H4 (cell line): Measurements from ENCODE around the gene ZBTB49. TPM values are rescaled to one million over a fixed set of nuclear protein-coding genes. Genes with fewer than 3 reads are reported as not detected.

ENCODE experiments used
- DNase-seq: peaks from one replicate; pipeline ENCODE4 v3.0.0-alpha.2; 2015; ENCODE audit warnings: low spot score
- total RNA-seq: library from RNA; depleted of rRNA; stranded (reverse); fragments of >200 nt; shearing (Covaris generic); gene quantifications from 2 replicates; pipeline ENCODE4 v1.2.3, GENCODE V29; 2014; rRNA removed

ZBTB49 gene
- total RNA-seq, 1 experiment from 2014 or later, result 5.5 TPM

DNA sequence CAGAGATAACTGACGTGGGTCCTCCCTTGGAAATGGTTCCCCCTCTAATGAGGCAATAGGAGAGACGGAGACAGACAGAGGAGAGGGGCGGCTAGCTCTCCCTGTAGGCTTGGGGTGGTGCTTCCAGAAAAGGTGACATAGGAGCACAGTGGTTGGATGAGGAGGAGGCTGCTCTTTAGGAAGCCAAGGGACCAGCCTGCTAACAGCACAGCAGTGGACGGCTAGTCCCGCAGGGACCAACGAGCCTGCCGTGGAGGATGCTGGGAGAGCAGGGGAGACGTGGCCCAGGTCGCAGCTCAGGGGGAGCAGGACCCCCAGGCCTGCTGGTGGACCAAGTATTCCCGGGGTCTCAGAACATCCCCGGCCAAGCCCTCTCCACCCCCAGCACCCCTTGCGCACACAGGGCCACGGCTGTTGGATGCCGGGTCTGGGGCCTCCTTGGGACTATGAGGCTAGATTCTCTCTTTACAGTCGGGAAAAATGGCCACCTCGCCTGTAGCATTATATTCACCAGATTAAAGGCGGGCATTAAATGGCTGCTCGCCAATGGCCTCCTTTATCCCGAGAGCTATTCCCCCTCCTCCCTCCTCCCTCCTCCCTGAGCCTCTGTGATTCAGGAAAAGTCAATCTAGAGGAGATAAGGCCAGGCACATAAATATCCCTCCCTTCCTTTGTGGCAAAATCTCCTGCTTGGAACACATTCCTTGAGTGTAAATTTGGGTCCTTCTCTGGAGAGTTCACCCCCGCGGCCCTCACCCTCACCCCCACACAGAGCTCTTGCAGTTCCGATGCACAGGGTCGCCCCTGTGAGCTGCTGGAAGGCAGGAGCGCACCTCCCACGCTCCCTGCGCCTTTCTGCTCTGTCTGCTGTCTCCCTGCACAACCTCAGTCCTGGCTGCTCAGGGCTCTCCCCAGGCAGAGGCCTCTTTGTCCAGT lies 66.3 kb downstream of the ZBTB49 start:
- DNase-seq, result no peak

GRCh38 chr4:4358093-4358854 lies 68.2 kb downstream of the ZBTB49 start:
- DNase-seq, result no peak

- no peak for DNase-seq
These were observed 71.8 kb downstream of the ZBTB49 start for GRCh38 chr4:4361883-4362282.

DNA sequence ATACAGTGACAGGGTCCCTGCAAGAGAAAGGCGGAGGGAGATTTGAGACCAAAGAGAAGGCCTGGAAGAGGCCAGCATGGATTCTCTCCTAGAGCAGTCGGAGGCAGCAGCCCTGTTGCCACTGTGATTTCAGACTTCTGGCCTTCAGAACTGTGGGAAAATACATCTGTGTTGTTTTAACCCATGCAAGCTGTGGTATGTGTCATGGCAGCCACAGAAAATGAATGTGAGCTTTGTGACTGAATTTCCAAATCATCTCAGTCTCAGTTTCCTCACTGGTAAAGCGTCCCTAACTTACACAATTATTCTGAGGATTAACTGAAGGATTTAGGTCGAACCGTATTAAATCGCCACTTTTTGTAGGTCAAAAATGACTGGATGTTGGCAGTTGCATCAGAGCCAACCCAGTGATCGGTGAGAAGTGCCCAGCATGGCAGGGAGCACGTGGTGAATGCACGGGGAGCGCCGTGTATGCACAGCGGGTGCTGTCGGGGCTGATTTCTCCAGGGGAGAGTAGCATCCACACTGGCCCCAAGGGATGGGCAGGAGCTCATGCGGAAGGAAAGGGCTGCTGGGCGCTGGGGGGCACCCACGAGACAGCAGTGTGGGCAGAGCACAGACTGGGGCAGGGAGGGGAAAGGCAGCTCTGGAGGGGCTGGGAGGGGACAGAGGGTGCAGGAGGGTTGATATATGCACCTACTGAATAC lies 73.1 kb downstream of the ZBTB49 start:
- DNase-seq, result no peak

- no peak for DNase-seq
These were observed 74.0 kb downstream of the ZBTB49 start for GRCh38 chr4:4364061-4364460.

- DNase-seq, result no peak
These were observed 74.6 kb downstream of the ZBTB49 start for GRCh38 chr4:4364486-4365208.

DNA sequence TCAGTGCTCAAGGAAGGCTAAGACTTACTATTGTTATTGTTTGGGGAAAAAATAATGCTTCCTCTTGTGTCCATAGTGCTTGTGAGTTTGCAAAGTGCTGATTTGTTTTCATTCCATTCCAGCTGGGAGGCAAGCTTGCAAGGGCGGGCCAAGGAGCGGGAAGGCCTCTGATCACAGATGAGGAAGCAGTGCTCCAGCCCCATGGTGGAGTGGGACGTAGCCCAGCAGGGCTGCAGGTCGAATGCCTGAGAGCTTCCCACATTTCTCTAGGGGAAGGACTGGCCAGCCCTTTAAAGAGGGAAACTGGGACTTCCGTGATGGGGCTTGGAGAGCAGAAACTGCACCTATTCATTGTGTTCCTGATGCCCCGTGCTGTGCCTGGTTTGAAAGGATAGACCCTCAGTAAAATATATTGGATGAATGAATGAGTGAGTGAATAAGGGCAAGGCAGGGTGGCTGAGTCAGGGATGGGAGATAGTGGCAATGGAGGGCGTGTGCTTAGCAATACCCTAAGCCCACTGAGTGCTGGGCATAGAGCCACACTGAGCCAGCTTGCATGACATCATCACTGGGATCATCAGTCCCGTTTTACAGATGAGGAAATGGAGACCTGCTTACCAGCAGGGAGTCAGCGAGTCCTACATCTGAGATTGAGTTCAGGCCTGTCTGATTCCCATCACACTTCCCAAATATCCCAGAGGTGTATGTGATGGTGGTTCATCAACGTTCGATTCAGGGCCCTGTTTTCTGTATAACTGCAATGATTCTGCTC lies 78.9 kb downstream of the ZBTB49 start:
- no peak for DNase-seq

Other genes with a start within 250 kb of the ZBTB49 start
- not detected in 2 replicates for gene OTOP1, start 63.3 kb upstream of the ZBTB49 start, total RNA-seq
- 34.1 and 37.0 TPM in 2 replicates for gene TMEM128, start 42.0 kb upstream of the ZBTB49 start, total RNA-seq
- gene LYAR, start 97 bp upstream of the ZBTB49 start, total RNA-seq, result 46.6 and 54.9 TPM in 2 replicates
- gene NSG1, start 96.9 kb downstream of the ZBTB49 start, total RNA-seq, result 7.5 and 8.9 TPM in 2 replicates